Effector memory CD4-positive, alpha-beta T cell (primary cell): Measurements from ENCODE around the gene TAF3.
A peak's percentile ranks its signal among the peaks of the same experiment; 100 is the strongest.
"Not testable (repeated sequence)": the region's sequence is repeated elsewhere in the genome, so short reads cannot be mapped to it uniquely, and the experiment has no call there.

Experiments used
- DNase-seq, 3 donors: peaks; one replicate each; pipeline ENCODE4 v3.0.0-alpha.2; 2020
- H3K27ac ChIP-seq: 2 replicates; pipeline ENCODE4 v1.7.0; 2013; ENCODE audit warnings: mild to moderate bottlenecking, low read length, moderate library complexity; ENCODE audit not compliant: insufficient read depth, poor library complexity, severe bottlenecking
- H3K27me3 ChIP-seq: replicated peaks from 2 replicates; pipeline ENCODE4 v1.7.0; 2013; ENCODE audit warnings: mild to moderate bottlenecking, low read length; ENCODE audit not compliant: insufficient read depth, control insufficient read depth, poor library complexity, severe bottlenecking
- H3K36me3 ChIP-seq: 2 replicates; pipeline ENCODE4 v1.7.0; 2013; ENCODE audit warnings: mild to moderate bottlenecking, low read length, moderate library complexity; ENCODE audit not compliant: control insufficient read depth, insufficient read depth
- H3K4me1 ChIP-seq: 2 replicates; pipeline ENCODE4 v1.7.0; 2013; ENCODE audit warnings: low read length, mild to moderate bottlenecking; ENCODE audit not compliant: control insufficient read depth, insufficient read depth, poor library complexity, severe bottlenecking
- H3K4me3 ChIP-seq: 2 replicates; pipeline ENCODE4 v1.7.0; 2013; ENCODE audit warnings: low read length, low read depth, mild to moderate bottlenecking; ENCODE audit not compliant: insufficient read depth, poor library complexity, severe bottlenecking
- H3K9me3 ChIP-seq: 2 replicates; pipeline ENCODE4 v1.7.0; 2013; ENCODE audit warnings: mild to moderate bottlenecking, low read length, moderate library complexity; ENCODE audit not compliant: control insufficient read depth

Gene TAF3

GRCh38 chr10:7810443-7810842 is 7.9 kb upstream of the TAF3 start:
- Histone ChIP-seq H3K27me3 (no peaks in the 10 kb centered on the region), H3K4me1 (no peaks in the 10 kb centered on the region), H3K27ac (no peak overlapping the region), H3K36me3 (peaks cover 16% of the 10 kb centered on the region), H3K4me3 (no peak overlapping the region), H3K9me3 (no peaks in the 10 kb centered on the region)
- DNase-seq = no peak

- no peak for DNase-seq
- H3K36me3 ChIP-seq = peaks cover 12% of the 10 kb centered on the region
These were observed 7.3 kb upstream of the TAF3 start for GRCh38 chr10:7811000-7811399.

DNA sequence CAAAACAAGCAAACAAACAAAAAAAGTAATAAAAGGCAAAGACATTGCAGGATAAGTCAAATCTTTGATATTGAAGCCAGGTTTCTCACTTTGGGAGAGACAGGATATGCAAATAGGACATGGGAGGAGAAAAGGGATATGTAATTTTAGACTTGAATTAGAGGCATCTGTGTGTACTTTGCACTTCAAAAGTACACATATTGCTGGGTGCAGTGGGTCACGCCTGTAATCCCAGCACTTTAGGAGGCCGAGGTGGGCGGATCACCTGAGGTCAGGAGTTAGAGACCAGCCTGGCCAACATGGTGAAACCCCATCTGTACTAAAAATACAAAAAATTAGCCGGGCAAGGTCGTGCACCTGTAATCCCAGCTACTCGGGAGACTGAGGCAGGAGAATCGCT is 6.6 kb upstream of the TAF3 start:
- not testable (repeated sequence) for H3K4me3 ChIP-seq, H3K4me1 ChIP-seq, H3K27me3 ChIP-seq, DNase-seq, H3K9me3 ChIP-seq, H3K27ac ChIP-seq
- H3K36me3 ChIP-seq = peaks cover 12% of the 10 kb centered on the region

More at GRCh38 chr10:7811000-7811399, 7.3 kb upstream of the TAF3 start:
- Histone ChIP-seq H3K27ac (no peak overlapping the region), H3K27me3 (no peaks in the 10 kb centered on the region), H3K4me3 (no peak overlapping the region), H3K4me1 (no peaks in the 10 kb centered on the region), H3K9me3 (no peaks in the 10 kb centered on the region)

DNA sequence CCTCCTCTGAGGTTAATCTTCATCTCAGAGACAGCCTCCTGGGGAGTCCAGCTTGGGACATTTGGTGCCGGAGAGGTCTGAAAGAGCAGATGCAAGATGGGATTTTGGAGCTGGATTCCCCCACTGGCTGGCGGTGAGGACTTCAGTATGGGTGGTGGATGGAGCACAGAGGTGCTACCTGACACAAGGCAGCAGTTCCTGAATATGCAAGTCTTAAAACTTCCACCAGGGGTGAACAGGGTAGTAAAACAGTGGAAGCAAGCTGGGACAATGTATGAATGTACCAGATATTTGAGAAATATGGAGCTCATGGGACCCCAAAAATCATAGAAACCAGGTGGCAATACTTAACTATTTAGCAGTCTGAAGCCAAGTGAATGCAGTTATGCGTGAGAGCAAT is 4.8 kb upstream of the TAF3 start:
- Histone ChIP-seq H3K36me3 (no peaks in the 10 kb centered on the region), H3K4me1 (peaks cover 6% of the 10 kb centered on the region), H3K4me3 (no peak overlapping the region), H3K27me3 (no peaks in the 10 kb centered on the region), H3K9me3 (no peaks in the 10 kb centered on the region), H3K27ac (no peak overlapping the region)
- DNase-seq = no peak

GRCh38 chr10:7817576-7817975 is 729 bp upstream of the TAF3 start:
- peaks cover 19% of the 10 kb centered on the region for H3K4me1 ChIP-seq
- H3K4me3 ChIP-seq = peak overlapping the region; percentile 97
- no peaks in the 10 kb centered on the region for H3K9me3 ChIP-seq
- peaks cover 3% of the 10 kb centered on the region for H3K36me3 ChIP-seq
- no peak for DNase-seq
- no peak overlapping the region for H3K27ac ChIP-seq
- H3K27me3 ChIP-seq = no peaks in the 10 kb centered on the region

DNA sequence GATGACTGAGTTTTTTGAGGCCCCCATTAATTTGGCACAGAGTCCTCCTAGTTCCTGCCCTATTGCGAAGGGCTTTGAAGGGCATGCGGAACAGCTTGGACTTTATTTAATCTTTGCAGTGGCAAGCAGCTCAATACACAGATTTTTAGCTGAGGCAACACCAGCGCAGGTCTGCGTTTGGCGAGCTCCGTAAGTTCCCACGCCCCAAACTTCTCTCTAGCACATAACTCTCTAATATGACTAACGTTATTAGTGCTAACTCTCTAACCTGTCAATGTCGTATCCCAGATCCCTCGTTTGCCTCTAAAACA is 366 bp upstream of the TAF3 start:
- Histone ChIP-seq H3K27ac (peak overlapping the region; percentile 70), H3K9me3 (no peaks in the 10 kb centered on the region), H3K4me1 (peaks cover 19% of the 10 kb centered on the region), H3K27me3 (no peaks in the 10 kb centered on the region), H3K4me3 (peak overlapping the region; percentile 97), H3K36me3 (peaks cover 3% of the 10 kb centered on the region)
- DNase-seq = no peak

DNA sequence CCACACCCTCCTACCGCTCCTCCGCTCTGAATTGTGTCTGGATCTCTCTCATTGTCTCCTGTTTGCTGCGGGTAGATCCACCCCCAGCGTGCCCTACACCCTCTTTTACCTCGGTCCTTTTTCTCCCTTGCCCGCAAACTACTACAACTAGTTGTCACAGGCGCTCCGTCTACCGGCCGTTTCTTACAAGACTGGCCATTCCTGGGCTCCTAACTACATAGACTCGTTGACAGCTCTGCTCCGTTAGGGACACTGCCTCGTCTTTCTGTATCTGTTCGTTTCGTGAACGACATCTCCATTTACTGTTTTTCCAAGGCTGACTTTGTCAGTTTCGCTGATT is 786 bp downstream of the TAF3 start:
- Histone ChIP-seq H3K4me3 (peak overlapping the region; percentile 97), H3K4me1 (peaks cover 19% of the 10 kb centered on the region), H3K27me3 (no peaks in the 10 kb centered on the region), H3K36me3 (peaks cover 3% of the 10 kb centered on the region), H3K9me3 (no peaks in the 10 kb centered on the region), H3K27ac (peak overlapping the region; percentile 70)
- DNase-seq = no peak

- Histone ChIP-seq H3K27me3 (no peaks in the 10 kb centered on the region), H3K27ac (no peak overlapping the region), H3K36me3 (peaks cover 19% of the 10 kb centered on the region), H3K4me3 (no peak overlapping the region), H3K9me3 (no peaks in the 10 kb centered on the region), H3K4me1 (peaks cover 10% of the 10 kb centered on the region)
- DNase-seq = no peak
These were observed 5.9 kb downstream of the TAF3 start for GRCh38 chr10:7824251-7824650.

DNA sequence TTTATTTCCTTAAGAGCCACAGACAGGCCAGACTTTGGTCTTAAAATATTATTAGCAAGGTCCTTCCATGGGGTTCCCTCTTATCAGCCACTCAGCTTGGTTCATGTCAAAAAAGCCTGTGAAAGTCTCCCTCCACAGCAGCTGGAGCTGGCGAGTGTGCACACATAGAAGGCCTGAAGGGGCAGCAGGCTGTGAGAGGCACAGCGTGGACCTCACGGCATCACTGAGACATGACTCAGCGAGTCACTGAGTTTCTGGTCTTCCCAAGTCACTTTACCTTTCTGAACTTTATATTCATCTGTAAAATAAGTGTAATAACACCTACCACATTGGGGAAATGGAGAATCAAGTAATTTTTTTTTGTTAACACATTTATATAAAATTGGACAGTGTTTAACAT is 8.7 kb downstream of the TAF3 start:
- DNase-seq = no peak
- Histone ChIP-seq H3K27me3 (no peaks in the 10 kb centered on the region), H3K27ac (no peak overlapping the region), H3K9me3 (no peaks in the 10 kb centered on the region), H3K4me3 (no peak overlapping the region), H3K4me1 (no peaks in the 10 kb centered on the region), H3K36me3 (peaks cover 16% of the 10 kb centered on the region)

- Histone ChIP-seq H3K27me3 (no peaks in the 10 kb centered on the region), H3K9me3 (no peaks in the 10 kb centered on the region), H3K4me3 (no peak overlapping the region), H3K4me1 (no peaks in the 10 kb centered on the region), H3K36me3 (peaks cover 13% of the 10 kb centered on the region), H3K27ac (no peak overlapping the region)
- DNase-seq = no peak
These were observed 11.1 kb downstream of the TAF3 start for GRCh38 chr10:7829289-7829834.

DNA sequence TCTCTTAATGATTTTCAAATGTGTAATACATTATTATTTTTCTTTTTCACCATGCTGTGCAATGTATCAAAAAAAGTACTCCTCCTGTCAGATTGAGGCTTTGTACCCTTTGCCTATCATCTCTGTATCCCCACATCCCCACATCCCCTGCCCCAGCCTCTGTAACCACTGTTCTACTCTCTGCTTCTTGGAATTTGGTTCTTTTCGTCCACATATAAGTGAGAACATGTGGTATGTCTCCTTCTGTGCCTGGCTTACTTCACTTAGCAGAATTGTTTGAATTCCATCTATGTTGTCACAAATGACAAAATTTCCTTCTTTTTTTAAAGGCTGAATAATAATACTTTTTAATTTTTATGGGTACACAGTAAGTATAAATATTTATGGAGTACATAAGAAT is 13.8 kb downstream of the TAF3 start:
- H3K36me3 ChIP-seq = peaks cover 6% of the 10 kb centered on the region
- no peak overlapping the region for H3K4me3 ChIP-seq
- H3K4me1 ChIP-seq = no peaks in the 10 kb centered on the region
- no peaks in the 10 kb centered on the region for H3K9me3 ChIP-seq
- DNase-seq = no peak
- H3K27ac ChIP-seq = no peak overlapping the region
- H3K27me3 ChIP-seq = no peaks in the 10 kb centered on the region
